ENCODE data around the gene ZNF695.

The ZNF695 gene

GRCh38 chr1:246947255-246947654 is 60.6 kb downstream of the ZNF695 start:
- DNase-seq (ENCODE audit: low spot score) (no peak), ATAC-seq (ENCODE audit: low read depth) (no peak)
- Histone ChIP-seq H3K4me3 (ENCODE audit: severe bottlenecking) (no peak overlapping the region), H3K27ac (ENCODE audit: poor library complexity, severe bottlenecking) (no peak overlapping the region), H3K9me3 (ENCODE audit: severe bottlenecking) (no peaks in the 10 kb centered on the region), H3K36me3 (ENCODE audit: low read depth) (no peaks in the 10 kb centered on the region), H3K4me1 (ENCODE audit: insufficient read depth, poor library complexity, severe bottlenecking) (no peaks in the 10 kb centered on the region), H3K27me3 (ENCODE audit: insufficient read depth, poor library complexity, severe bottlenecking) (no peaks in the 10 kb centered on the region)
- TF ChIP-seq CTCF (IDR thresholded peaks at IDR 0.05; ENCODE audit: poor library complexity, severe bottlenecking), result no peak

DNA sequence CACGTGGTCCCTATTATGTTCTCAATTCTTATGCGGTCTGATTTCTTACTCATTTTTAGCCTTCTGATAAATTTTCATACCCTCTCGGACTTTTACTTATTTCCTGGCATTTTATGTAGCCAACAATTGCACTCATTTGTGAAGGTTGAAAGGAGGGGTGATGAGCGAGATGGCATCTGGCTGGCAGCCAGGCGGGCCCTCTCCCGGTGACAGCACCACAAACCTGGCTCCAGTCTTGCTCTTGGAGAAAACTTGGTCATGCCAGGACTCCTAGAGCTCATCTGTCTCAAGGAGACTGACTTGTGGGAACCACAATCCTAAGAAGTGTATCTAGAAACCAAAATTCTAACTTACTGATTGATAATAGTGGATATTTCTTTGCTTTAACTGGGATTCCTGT is 61.5 kb downstream of the ZNF695 start:
- H3K27me3 ChIP-seq (ENCODE audit: insufficient read depth, poor library complexity, severe bottlenecking), result no peaks in the 10 kb centered on the region
- no peak overlapping the region for H3K4me3 ChIP-seq (ENCODE audit: severe bottlenecking)
- H3K27ac ChIP-seq (ENCODE audit: poor library complexity, severe bottlenecking), result no peak overlapping the region
- DNase-seq (ENCODE audit: low spot score) (no peak), ATAC-seq (ENCODE audit: low read depth) (no peak)
- no peak for TF ChIP-seq CTCF (IDR thresholded peaks at IDR 0.05; ENCODE audit: poor library complexity, severe bottlenecking)
- H3K9me3 ChIP-seq (ENCODE audit: severe bottlenecking), result no peaks in the 10 kb centered on the region
- no peaks in the 10 kb centered on the region for H3K4me1 ChIP-seq (ENCODE audit: insufficient read depth, poor library complexity, severe bottlenecking)
- no peaks in the 10 kb centered on the region for H3K36me3 ChIP-seq (ENCODE audit: low read depth)
